Renal cortex interstitium (tissue), 11 donors: Measurements from ENCODE around the gene NUP210. TPM values are rescaled to one million over a fixed set of nuclear protein-coding genes. Genes with fewer than 3 reads are reported as not detected.
A peak's percentile ranks its signal among the peaks of the same experiment; 100 is the strongest.

Experiments
- DNase-seq, 11 donors: peaks; one replicate each; pipeline ENCODE4 v3.0.0-alpha.2; 2013; ENCODE audit warnings: low read depth in 9 of 11, low spot score in 4 of 11; ENCODE audit errors: extremely low read depth in 1 of 11
- polyA plus RNA-seq, 3 donors: library from polyadenylated mRNA; unstranded; fragments of 120-200 nt; gene quantifications; one replicate each; pipeline ENCODE4 v1.2.1, GENCODE V29; 2013; ENCODE audit not compliant: insufficient read length in 3 of 3

Gene NUP210
- polyA plus RNA-seq, 3 donors: 24.8 to 30.8 (median 30.0) TPM

GRCh38 chr3:13316603-13317002 is 103.5 kb downstream of the NUP210 start:
- DNase-seq: no peak

GRCh38 chr3:13314877-13315276 is 105.2 kb downstream of the NUP210 start:
- DNase-seq: no peak

GRCh38 chr3:13313813-13314212 is 106.3 kb downstream of the NUP210 start:
- no peak for DNase-seq

DNA sequence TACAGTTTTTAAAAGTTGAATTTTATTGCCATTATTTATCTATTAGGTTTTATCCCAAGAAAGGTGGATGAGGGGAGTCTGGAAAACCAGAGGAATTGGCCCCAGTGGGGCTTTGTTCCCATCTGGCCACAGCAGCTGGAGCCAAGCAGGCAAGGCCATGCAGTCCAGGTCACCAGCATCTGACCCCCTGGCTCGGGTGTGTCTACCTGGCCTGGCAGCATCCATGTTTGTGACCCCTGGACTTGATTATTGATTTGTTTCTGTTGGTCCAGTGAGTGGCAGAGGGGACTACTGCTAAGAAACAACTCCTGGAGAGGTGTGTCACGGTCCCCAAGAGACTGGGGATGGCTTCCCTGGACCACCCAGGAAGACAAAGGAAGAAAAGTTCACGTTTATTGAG is 111.1 kb downstream of the NUP210 start:
- no peak for DNase-seq

- DNase-seq: peak in 2 of 11 donors; percentile 13 to 17
These were observed 111.7 kb downstream of the NUP210 start for GRCh38 chr3:13308380-13308801.

DNA sequence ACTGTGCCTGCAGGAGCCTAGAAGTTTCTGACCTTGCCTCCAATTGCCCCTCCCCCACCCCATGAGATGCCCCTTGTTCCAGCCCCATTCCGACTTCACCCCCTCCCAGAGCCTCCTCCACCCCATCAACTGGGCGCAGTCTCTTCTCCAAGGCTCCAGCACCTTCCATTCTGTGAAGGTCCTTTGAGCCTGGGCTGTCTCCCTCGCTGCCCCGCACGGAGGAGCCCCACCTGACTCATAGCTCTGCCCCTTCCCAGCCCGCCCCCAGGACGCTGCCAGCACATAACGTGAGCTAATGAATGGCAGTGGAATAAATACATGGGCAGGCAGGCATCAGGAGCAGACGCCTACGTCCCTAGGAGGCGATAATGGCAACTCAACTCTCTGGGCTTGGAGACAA is 113.1 kb downstream of the NUP210 start:
- no peak for DNase-seq

GRCh38 chr3:13305623-13306022 is 114.5 kb downstream of the NUP210 start:
- DNase-seq: no peak

DNA sequence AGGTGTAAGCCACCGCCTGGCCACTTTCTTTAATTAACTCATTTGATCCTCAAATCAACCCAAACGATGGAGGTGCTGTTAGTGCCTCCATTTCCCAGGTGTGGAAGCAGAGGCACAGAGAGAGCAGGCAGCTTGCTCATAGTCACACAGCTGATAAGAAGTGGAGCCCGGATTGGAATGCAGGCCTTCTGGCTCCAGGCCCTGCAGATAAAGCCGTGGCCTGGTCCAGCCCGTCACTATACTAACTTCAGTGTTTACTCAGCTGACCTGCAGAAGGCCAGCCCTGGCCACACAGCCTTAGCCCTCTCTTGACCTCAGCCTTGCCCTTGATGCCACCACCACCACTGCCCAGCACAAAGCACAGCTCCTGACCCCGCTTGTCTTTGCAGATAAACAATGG is 116.7 kb downstream of the NUP210 start:
- DNase-seq: no peak

DNA sequence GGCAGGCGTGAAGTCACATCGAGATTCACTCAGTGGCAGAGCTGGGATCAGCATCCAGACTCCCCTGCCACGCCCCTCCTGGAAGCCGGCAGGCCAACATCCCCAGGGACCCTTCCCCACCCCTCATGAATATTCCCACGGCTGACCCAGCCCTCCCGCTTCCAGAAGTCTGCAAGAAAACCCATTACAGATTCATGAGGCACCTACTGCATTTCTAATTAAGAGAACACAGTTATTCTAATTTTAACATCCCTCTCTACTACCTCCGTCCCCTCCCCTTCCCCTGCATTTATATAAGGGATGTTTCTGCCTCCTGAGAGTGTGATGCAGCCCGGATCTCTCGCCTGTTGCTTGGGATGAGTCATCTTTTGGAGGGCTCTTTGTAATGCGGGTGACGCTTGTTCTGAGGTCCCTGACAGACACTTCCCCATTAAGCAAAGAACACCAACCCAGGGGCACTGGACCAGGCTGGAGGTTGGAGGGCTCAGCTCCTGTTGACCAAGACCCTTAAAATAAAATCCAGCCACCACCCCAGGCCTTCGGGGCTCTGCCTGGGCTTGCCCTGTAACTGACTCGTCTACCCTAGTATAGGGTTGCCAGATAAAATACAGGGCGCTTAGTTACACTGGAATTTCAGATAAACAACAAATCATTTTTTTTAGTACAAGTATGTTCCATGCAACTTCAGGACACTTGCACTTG is 118.7 kb downstream of the NUP210 start:
- no peak for DNase-seq

DNA sequence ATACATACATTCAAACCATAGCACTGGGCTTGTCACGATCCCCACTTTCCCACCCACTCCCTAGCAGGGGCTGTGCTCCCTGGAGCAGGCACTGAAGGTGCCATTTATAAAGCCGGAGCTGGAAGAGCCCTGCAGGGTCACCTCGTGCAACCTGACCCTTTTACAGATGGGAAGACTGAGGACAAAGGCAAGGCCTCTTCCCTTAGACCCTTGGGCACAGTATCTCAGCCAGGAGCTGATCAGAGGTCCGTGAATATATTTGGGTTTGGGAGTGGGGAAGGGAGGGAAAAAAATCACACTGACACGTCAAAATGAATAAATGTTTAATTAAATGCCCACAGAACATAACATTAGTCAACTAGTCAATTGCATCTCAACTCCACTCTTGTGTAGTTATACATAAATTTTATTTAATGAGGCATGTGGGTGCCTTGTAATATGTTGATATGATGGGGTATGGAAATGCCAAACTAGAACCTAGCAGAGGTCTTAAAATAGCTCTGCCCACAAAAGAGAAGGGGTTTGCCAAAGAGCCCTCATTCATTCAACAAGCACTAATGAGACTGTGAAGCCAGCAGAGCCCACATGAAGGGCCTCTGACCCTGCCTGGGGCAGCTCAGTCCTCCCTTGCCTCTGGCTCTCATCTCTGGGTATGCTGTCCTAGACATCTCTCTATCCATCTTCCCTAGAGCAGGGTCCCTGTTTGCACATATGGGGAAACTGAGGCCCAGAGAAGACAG is 119.4 kb downstream of the NUP210 start:
- no peak for DNase-seq

- DNase-seq: no peak
These were observed 120.5 kb downstream of the NUP210 start for GRCh38 chr3:13299531-13300155.

GRCh38 chr3:13296662-13297061 is 123.5 kb downstream of the NUP210 start:
- no peak for DNase-seq

DNA sequence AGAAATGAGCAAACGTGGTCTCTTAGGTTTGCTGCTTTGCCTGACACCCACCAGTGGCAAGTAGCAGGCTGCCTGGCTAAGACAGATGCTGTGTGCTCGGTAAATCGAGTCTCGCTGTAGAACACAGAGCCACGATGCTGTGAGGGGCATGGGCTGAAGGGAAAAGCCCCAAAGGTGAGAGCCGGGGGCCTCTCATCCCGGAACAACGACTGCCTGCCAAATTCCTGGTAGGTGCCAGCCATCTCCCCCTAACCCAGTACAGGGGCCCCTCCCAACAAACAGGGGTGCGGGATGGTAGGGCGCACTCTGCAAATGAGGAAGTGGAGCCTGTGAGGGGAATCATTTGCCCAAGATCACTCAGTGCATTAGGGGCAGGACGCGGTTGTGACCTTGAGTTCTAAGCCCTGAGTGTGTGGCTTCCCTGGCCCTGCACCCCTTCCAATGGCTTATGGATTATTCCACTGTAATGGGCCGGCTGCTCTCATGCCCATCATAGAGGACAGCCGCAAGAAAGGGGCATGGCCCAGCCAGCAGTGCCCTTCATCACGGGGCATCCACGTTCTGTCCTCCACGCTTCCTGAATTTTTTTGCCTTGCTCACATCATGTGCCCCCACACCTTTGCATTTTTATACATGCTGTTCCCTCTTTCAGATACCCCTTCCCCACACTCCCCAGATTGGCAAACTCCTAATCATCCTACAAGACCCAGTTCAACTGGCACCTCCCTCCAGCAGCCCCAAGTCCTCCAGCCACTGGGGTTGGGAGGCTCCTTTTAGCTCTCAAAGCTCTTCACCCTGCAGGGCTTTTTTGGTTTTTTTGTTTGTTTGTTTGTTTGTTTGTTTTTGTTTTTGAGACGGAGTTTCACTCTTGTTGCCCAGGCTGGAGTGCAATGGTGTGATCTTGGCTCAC is 125.4 kb downstream of the NUP210 start:
- no peak for DNase-seq

DNA sequence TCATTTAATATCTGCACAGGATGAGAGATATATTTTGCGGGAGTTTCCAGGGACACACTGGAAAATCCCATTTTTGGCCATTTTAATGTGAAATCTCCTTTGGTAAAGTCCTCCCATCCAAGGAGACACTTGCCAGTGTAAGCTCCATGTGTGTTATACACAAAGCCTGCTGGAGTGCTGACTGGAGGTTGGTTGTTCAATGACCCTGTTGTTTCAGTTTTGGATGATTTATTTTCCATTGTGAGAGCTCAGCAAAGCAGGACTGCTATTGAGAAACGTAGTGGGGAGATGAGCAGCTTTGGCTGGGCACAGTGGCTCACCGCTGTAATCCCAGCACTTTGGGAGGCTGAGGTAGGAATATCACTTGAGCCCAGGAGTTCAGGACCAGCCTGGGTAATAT is 127.7 kb downstream of the NUP210 start:
- DNase-seq: no peak

GRCh38 chr3:13290941-13291340 is 129.2 kb downstream of the NUP210 start:
- DNase-seq: no peak

DNA sequence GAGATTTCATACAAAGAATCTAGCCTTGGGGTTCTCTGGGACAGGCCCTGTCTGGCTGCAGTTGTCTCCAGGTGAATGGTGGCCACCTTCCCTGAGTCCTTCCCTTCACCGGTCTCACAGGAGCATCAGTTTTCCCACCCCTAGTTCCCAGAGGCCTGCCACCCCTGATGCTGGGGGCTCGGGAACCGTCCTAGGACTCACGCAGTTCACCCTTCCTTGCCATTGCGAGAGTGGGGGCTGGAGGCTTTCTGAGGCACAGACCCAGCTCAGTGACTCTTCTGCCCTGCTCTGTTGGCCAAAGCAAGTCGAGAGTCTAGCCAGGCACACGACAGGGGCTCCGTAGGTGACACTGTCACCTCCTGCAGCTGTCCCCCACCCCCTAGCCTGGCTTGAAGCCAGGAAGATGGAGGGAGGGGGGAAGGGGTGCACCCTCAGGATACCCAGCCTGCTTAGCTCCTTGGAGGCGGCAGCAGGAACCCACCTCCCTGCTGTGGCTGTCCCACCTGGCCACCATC is 130.3 kb downstream of the NUP210 start:
- DNase-seq: no peak

- DNase-seq: no peak
These were observed 131.1 kb downstream of the NUP210 start for GRCh38 chr3:13288732-13289718.

DNA sequence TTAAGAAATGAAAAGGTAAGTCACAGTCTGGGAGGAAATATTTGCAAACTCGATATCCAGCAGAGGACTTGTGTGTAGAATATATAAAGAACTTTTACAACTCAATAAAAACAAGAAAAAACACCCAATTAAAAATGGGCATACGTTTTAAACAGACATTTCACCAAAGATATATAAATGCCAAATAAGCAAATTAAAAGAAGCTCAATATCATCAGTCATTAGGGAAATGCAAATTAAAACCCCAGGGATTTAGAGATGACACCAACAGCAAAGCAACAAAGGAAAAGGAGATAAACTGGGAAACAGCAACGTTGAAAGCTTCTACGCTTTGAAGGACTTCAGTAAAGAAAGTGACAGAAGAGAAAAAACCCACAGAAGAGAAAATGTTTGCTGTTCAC is 132.3 kb downstream of the NUP210 start:
- no peak for DNase-seq
